DOHH2 (cell line): ENCODE results near the gene LCN10.

Experiments used
- H3F3A ChIP-seq: fragments of 200-600 bp; sonication (generic), shearing (Covaris generic); 2 replicates; pipeline ENCODE4 v1.6.0; 2016; ENCODE audit warnings: antibody characterized with exemption, mild to moderate bottlenecking; ENCODE audit not compliant: control insufficient read depth, insufficient read depth
- H3K27ac ChIP-seq: fragments of 200-600 bp; sonication (generic); 2 replicates; pipeline ENCODE4 v1.5.1; 2014; ENCODE audit warnings: low read depth, mild to moderate bottlenecking, low read length, moderate library complexity
- H3K27me3 ChIP-seq: fragments of 200-600 bp; sonication (generic); 2 replicates; pipeline ENCODE4 v1.6.1; 2014; ENCODE audit warnings: mild to moderate bottlenecking, low read length, mixed read lengths; ENCODE audit not compliant: control insufficient read depth
- H3K36me3 ChIP-seq: fragments of 200-600 bp; sonication (generic); 2 replicates; pipeline ENCODE4 v1.6.1; 2014; ENCODE audit warnings: mild to moderate bottlenecking, low read length, moderate library complexity, mixed read lengths; ENCODE audit not compliant: control insufficient read depth
- H3K4me1 ChIP-seq: fragments of 200-600 bp; sonication (generic); 2 replicates; pipeline ENCODE4 v1.6.1; 2014; ENCODE audit warnings: mild to moderate bottlenecking, low read length, mixed read lengths; ENCODE audit not compliant: control insufficient read depth
- H3K4me2 ChIP-seq: fragments of 200-600 bp; sonication (generic); 2 replicates; pipeline ENCODE4 v1.6.0; 2014; ENCODE audit warnings: mild to moderate bottlenecking, low read length, moderate library complexity
- H3K4me3 ChIP-seq: fragments of 200-600 bp; sonication (generic); 2 replicates; pipeline ENCODE4 v1.5.1; 2014; ENCODE audit warnings: mild to moderate bottlenecking, low read length, mixed read lengths
- H3K79me2 ChIP-seq: fragments of 200-600 bp; sonication (generic); 2 replicates; pipeline ENCODE4 v1.6.1; 2014; ENCODE audit warnings: mild to moderate bottlenecking, low read length, mixed read lengths; ENCODE audit not compliant: control insufficient read depth
- H3K9me2 ChIP-seq: fragments of 200-600 bp; sonication (generic); replicated peaks from 2 replicates; pipeline ENCODE4 v1.6.1; 2014; ENCODE audit warnings: mild to moderate bottlenecking, low read length, mixed read lengths; ENCODE audit not compliant: control insufficient read depth
- H3K9me3 ChIP-seq: fragments of 200-600 bp; sonication (generic); 2 replicates; pipeline ENCODE4 v1.6.1; 2014; ENCODE audit warnings: antibody characterized with exemption, low read length, mixed read lengths; ENCODE audit not compliant: control insufficient read depth, insufficient read depth
- H4K20me1 ChIP-seq: fragments of 200-600 bp; sonication (generic); 2 replicates; pipeline ENCODE4 v1.6.0; 2014; ENCODE audit warnings: low read depth, mild to moderate bottlenecking, antibody characterized with exemption, low read length, moderate library complexity; ENCODE audit not compliant: control insufficient read depth, insufficient read depth
- CTCF ChIP-seq: fragments of 200-600 bp; sonication (generic); IDR thresholded peaks from one replicate; pipeline ENCODE4 v1.5.1; 2014; ENCODE audit warnings: antibody characterized with exemption, mild to moderate bottlenecking, low read depth, low read length; ENCODE audit not compliant: poor library complexity, severe bottlenecking
- EZH2phosphoT487 ChIP-seq: fragments of 200-600 bp; sonication (generic); IDR thresholded peaks from 2 replicates; pipeline ENCODE4 v1.6.1; 2017; ENCODE audit warnings: borderline replicate concordance, mild to moderate bottlenecking, antibody characterized with exemption, low read length, moderate library complexity, mixed read lengths

The LCN10 gene

DNA sequence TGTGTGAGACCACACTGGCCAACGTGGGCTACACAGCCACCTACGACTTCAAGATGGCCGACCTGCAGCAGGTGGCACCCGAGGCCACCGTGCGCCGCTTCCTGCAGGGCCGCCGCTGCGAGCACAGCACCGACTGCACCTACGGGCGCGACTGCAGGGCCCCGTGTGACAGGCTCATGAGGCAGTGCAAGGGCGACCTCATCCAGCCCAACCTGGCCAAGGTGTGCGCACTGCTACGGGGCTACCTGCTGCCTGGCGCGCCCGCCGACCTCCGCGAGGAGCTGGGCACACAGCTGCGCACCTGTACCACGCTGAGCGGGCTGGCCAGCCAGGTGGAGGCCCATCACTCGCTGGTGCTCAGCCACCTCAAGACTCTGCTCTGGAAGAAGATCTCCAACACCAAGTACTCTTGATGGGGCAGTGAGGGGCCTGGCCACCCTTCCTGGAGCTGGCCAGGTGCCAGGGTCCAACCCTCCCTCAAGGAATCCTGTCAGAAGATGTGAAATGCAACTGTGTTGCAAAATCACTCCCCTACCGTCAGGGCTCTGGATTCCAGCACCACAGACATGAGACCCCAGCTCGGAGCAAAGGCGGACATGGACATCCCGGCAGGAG, 19.3 kb downstream of the LCN10 start:
- Histone ChIP-seq H3K36me3 (peaks cover 63% of the 10 kb centered on the region), H3K79me2 (peaks cover 34% of the 10 kb centered on the region), H3F3A (peaks cover 54% of the 10 kb centered on the region), H4K20me1 (peaks cover 24% of the 10 kb centered on the region), H3K4me2 (no peak overlapping the region), H3K9me3 (no peaks in the 10 kb centered on the region), H3K9me2 (no peaks in the 10 kb centered on the region), H3K27me3 (no peaks in the 10 kb centered on the region), H3K4me3 (no peak overlapping the region), H3K4me1 (peaks cover 37% of the 10 kb centered on the region), H3K27ac (no peak overlapping the region)
- no peak for TF ChIP-seq EZH2phosphoT487
- TF ChIP-seq CTCF: no peak

DNA sequence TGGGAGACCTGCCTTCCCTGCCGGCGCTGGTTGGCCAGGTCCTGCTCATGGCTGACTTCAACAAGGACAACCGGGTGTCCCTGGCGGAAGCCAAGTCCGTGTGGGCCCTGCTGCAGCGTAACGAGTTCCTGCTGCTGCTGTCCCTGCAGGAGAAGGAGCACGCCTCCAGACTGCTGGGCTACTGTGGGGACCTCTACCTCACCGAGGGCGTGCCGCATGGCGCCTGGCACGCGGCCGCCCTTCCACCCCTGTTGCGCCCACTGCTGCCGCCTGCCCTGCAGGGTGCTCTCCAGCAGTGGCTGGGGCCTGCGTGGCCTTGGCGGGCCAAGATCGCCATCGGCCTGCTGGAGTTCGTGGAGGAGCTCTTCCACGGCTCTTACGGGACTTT, 19.8 kb downstream of the LCN10 start:
- Histone ChIP-seq H3K4me2 (no peak overlapping the region), H3K4me1 (peaks cover 38% of the 10 kb centered on the region), H3K9me3 (no peaks in the 10 kb centered on the region), H3K27ac (no peak overlapping the region), H3K9me2 (no peaks in the 10 kb centered on the region), H3K4me3 (no peak overlapping the region), H4K20me1 (peaks cover 24% of the 10 kb centered on the region), H3F3A (peaks cover 54% of the 10 kb centered on the region), H3K79me2 (peaks cover 30% of the 10 kb centered on the region), H3K27me3 (no peaks in the 10 kb centered on the region), H3K36me3 (peaks cover 63% of the 10 kb centered on the region)
- no peak for TF ChIP-seq EZH2phosphoT487
- no peak for TF ChIP-seq CTCF

DNA sequence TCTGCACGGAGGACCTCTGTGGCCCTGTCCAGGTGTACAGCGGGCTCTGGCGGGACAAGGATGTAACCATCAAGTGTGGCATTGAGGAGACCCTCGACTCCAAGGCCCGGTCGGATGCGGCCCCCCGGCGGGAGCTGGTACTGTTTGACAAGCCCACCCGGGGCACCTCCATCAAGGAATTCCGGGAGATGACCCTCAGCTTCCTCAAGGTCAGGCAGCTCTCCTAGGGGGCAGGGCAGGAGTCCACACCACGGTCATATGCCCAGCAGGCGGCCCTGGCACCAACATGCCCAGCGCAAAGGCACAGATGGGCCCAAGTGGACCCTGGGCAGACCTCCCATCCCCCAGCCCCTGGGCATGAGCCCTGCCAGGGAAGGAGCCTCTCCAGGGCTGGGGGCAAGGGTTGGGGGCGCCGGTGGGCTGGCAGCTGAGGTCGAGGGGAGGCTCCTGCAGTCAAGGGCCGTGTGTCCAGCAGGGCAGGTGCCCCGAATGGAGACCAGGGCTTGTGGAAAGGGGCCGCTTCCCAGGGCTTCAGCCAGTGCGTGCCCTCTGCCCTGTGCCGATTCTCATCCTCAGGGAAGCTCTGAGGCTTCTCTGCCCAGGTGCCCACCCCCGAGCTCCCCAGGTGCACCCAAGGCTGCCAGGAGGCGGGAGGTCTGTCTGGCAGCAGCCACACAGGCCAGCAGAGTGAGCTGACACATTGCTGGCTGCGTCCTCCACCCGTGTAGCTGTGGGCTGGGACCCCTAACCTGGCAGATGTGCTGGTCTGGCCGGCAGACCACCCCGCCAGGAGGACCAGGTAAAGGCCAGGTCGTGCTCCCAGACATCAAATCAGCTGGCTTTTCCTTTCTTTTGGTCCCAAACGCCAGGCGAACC, 20.4 kb downstream of the LCN10 start:
- peaks cover 23% of the 10 kb centered on the region for H3K79me2 ChIP-seq
- no peaks in the 10 kb centered on the region for H3K27me3 ChIP-seq
- peaks cover 38% of the 10 kb centered on the region for H3K4me1 ChIP-seq
- peaks cover 57% of the 10 kb centered on the region for H3K36me3 ChIP-seq
- H3K27ac ChIP-seq: no peak overlapping the region
- no peak overlapping the region for H3K4me2 ChIP-seq
- TF ChIP-seq EZH2phosphoT487 (no peak), CTCF (no peak)
- peaks cover 51% of the 10 kb centered on the region for H3F3A ChIP-seq
- H3K9me3 ChIP-seq: no peaks in the 10 kb centered on the region
- H4K20me1 ChIP-seq: peaks cover 19% of the 10 kb centered on the region
- no peaks in the 10 kb centered on the region for H3K9me2 ChIP-seq
- H3K4me3 ChIP-seq: no peak overlapping the region
